Nephron progenitor cell (in vitro differentiated cells): ENCODE results near the gene JARID2.

Source experiments
- DNase-seq: peaks from one replicate; pipeline ENCODE4 v3.0.0; 2021
- H3K27ac Mint-ChIP-seq: 2 replicates; pipeline ENCODE4 v1.8.0; 2021; ENCODE audit warnings: mild to moderate bottlenecking, moderate library complexity, mixed read lengths
- H3K27me3 Mint-ChIP-seq: 2 replicates; pipeline ENCODE4 v1.8.0; 2021; ENCODE audit warnings: mild to moderate bottlenecking, low read depth, mixed read lengths; ENCODE audit not compliant: poor library complexity
- H3K36me3 Mint-ChIP-seq: 2 replicates; pipeline ENCODE4 v1.8.0; 2021; ENCODE audit warnings: low read depth, mixed read lengths
- H3K4me1 Mint-ChIP-seq: 2 replicates; pipeline ENCODE4 v1.8.0; 2021; ENCODE audit warnings: mixed read lengths
- H3K4me3 Mint-ChIP-seq: 2 replicates; pipeline ENCODE4 v1.8.0; 2021; ENCODE audit warnings: mild to moderate bottlenecking, moderate library complexity, mixed read lengths
- H3K9me3 Mint-ChIP-seq: 2 replicates; pipeline ENCODE4 v1.8.0; 2021; ENCODE audit warnings: mild to moderate bottlenecking, moderate library complexity, mixed read lengths
- CTCF ChIP-seq: fragments of 200-600 bp; sonication (generic); IDR thresholded peaks from 2 replicates; pipeline ENCODE4 v1.5.0; 2021; ENCODE audit warnings: antibody characterized with exemption

Gene JARID2

DNA sequence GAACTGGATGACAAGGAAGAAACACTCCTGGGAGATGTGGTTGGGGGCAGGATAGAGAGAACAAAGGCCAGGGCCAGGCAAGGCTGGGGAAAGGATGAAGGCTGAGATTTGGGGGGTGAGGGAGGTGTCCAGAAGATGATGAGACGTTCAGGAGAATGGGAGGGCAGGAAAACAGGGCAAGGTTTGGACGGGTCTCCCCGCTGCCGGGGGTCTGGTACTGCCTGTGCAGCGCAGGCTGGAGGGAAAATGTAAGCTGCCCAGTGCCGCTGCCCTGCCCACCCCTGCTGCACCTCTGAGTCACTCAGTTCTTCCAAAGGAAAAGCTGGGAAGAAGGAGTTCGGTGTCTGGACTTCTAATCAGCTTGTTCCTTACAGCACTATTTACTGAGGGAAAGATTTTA is 286.1 kb downstream of the JARID2 start:
- DNase-seq: no peak
- peaks cover 29% of the 10 kb centered on the region for H3K9me3 Mint-ChIP-seq
- H3K27me3 Mint-ChIP-seq: no peaks in the 10 kb centered on the region
- peaks cover 74% of the 10 kb centered on the region for H3K36me3 Mint-ChIP-seq
- no peaks in the 10 kb centered on the region for H3K4me1 Mint-ChIP-seq
- H3K27ac Mint-ChIP-seq: peak overlapping the region; percentile 27
- TF ChIP-seq CTCF: no peak
- no peak overlapping the region for H3K4me3 Mint-ChIP-seq

GRCh38 chr6:15533379-15534026 is 287.6 kb downstream of the JARID2 start:
- no peak for DNase-seq
- H3K36me3 Mint-ChIP-seq: peaks cover 71% of the 10 kb centered on the region
- H3K9me3 Mint-ChIP-seq: peaks cover 27% of the 10 kb centered on the region
- no peak overlapping the region for H3K4me3 Mint-ChIP-seq
- no peak for TF ChIP-seq CTCF
- no peaks in the 10 kb centered on the region for H3K27me3 Mint-ChIP-seq
- H3K27ac Mint-ChIP-seq: no peak overlapping the region
- no peaks in the 10 kb centered on the region for H3K4me1 Mint-ChIP-seq

DNA sequence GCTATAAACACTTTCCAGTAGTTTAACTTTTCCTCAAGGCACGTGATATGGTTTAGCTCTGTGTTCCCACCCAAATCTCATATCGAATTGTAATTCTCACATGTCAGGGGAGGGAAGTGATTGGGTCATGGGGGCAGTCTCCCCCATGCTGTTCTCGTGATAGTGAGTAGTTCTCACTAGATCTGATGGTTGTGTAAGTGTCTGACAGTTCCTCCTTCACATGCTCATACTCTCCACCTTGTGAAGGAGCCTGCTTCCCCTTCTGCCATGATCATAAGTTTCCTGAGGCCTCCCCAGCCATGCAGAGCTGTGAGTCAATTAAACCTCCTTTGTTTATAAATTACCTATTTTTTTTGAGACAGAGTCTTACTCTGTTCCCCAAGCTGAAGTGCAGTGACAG is 289.1 kb downstream of the JARID2 start:
- no peaks in the 10 kb centered on the region for H3K4me1 Mint-ChIP-seq
- peaks cover 24% of the 10 kb centered on the region for H3K9me3 Mint-ChIP-seq
- no peak overlapping the region for H3K4me3 Mint-ChIP-seq
- H3K27me3 Mint-ChIP-seq: peaks cover 4% of the 10 kb centered on the region
- peak overlapping the region; percentile 91 for H3K27ac Mint-ChIP-seq
- DNase-seq: no peak
- H3K36me3 Mint-ChIP-seq: peaks cover 70% of the 10 kb centered on the region
- TF ChIP-seq CTCF: no peak

GRCh38 chr6:15535495-15536197 is 289.8 kb downstream of the JARID2 start:
- Mint-ChIP-seq H3K36me3 (peaks cover 64% of the 10 kb centered on the region), H3K27me3 (peaks cover 4% of the 10 kb centered on the region), H3K4me3 (no peak overlapping the region), H3K27ac (no peak overlapping the region), H3K9me3 (peaks cover 24% of the 10 kb centered on the region), H3K4me1 (no peaks in the 10 kb centered on the region)
- no peak for TF ChIP-seq CTCF
- DNase-seq: no peak

GRCh38 chr6:15536198-15536955 is 290.5 kb downstream of the JARID2 start:
- Mint-ChIP-seq H3K4me3 (no peak overlapping the region), H3K9me3 (peaks cover 24% of the 10 kb centered on the region), H3K27ac (no peak overlapping the region), H3K36me3 (peaks cover 56% of the 10 kb centered on the region), H3K27me3 (peaks cover 4% of the 10 kb centered on the region), H3K4me1 (no peaks in the 10 kb centered on the region)
- no peak for TF ChIP-seq CTCF
- no peak for DNase-seq
